Mesothelial cell of epicardium (in vitro differentiated cells): ENCODE data around the gene ALG14. TPM values are rescaled to one million over a fixed set of nuclear protein-coding genes. Genes with fewer than 3 reads are reported as not detected.

ENCODE experiments used
- DNase-seq, 2 experiments: peaks; one replicate each; pipeline ENCODE4 v3.0.0; 2021; ENCODE audit warnings: low spot score in 2 of 2; ENCODE audit not compliant: unreplicated experiment in 2 of 2
- H3K27ac Mint-ChIP-seq: 2 replicates; pipeline ENCODE4 v1.8.0; 2021; ENCODE audit warnings: mixed read lengths
- H3K27me3 Mint-ChIP-seq: 2 replicates; pipeline ENCODE4 v1.8.0; 2021; ENCODE audit warnings: low read depth, mixed read lengths
- H3K36me3 Mint-ChIP-seq: 2 replicates; pipeline ENCODE4 v1.8.0; 2021; ENCODE audit warnings: mixed read lengths
- H3K4me1 Mint-ChIP-seq: 2 replicates; pipeline ENCODE4 v1.8.0; 2021; ENCODE audit warnings: mixed read lengths
- H3K4me3 Mint-ChIP-seq: 2 replicates; pipeline ENCODE4 v1.8.0; 2021; ENCODE audit warnings: mild to moderate bottlenecking, moderate library complexity, mixed read lengths
- H3K9me3 Mint-ChIP-seq: 2 replicates; pipeline ENCODE4 v1.8.0; 2021; ENCODE audit warnings: mixed read lengths
- CTCF ChIP-seq: fragments of 200-600 bp; sonication (generic); IDR thresholded peaks from one replicate; pipeline ENCODE4 v1.5.0; 2021; ENCODE audit warnings: antibody characterized with exemption; ENCODE audit not compliant: unreplicated experiment
- total RNA-seq: library from RNA; stranded (reverse); gene quantifications from 3 replicates; pipeline ENCODE4 v1.2.1, GENCODE V29; 2021

ALG14 gene
- total RNA-seq, 1 donor from 2014 or later: 5.0 TPM

GRCh38 chr1:94935476-94935875 is 137.3 kb downstream of the ALG14 start:
- Mint-ChIP-seq H3K27ac (peak overlapping the region; percentile 91), H3K36me3 (peaks cover 11% of the 10 kb centered on the region), H3K4me3 (no peak overlapping the region), H3K4me1 (peaks cover 47% of the 10 kb centered on the region), H3K27me3 (no peaks in the 10 kb centered on the region), H3K9me3 (no peaks in the 10 kb centered on the region)
- no peak for DNase-seq
- no peak for TF ChIP-seq CTCF

- no peak for TF ChIP-seq CTCF
- Mint-ChIP-seq H3K27ac (peak overlapping the region; percentile 91), H3K4me3 (no peak overlapping the region), H3K9me3 (no peaks in the 10 kb centered on the region), H3K36me3 (peaks cover 11% of the 10 kb centered on the region), H3K27me3 (no peaks in the 10 kb centered on the region), H3K4me1 (peaks cover 51% of the 10 kb centered on the region)
- DNase-seq: no peak
Measured at GRCh38 chr1:94935034-94935433, 137.7 kb downstream of the ALG14 start.

- Mint-ChIP-seq H3K36me3 (peaks cover 11% of the 10 kb centered on the region), H3K27ac (peak overlapping the region; percentile 9), H3K27me3 (no peaks in the 10 kb centered on the region), H3K9me3 (no peaks in the 10 kb centered on the region), H3K4me1 (peaks cover 56% of the 10 kb centered on the region), H3K4me3 (no peak overlapping the region)
- no peak for DNase-seq
- no peak for TF ChIP-seq CTCF
Measured at GRCh38 chr1:94934551-94934950, 138.2 kb downstream of the ALG14 start.

GRCh38 chr1:94931254-94931841 is 141.4 kb downstream of the ALG14 start:
- Mint-ChIP-seq H3K4me1 (peaks cover 57% of the 10 kb centered on the region), H3K27me3 (no peaks in the 10 kb centered on the region), H3K36me3 (peaks cover 11% of the 10 kb centered on the region), H3K4me3 (no peak overlapping the region), H3K27ac (no peak overlapping the region), H3K9me3 (no peaks in the 10 kb centered on the region)
- DNase-seq: no peak
- TF ChIP-seq CTCF: no peak

- Mint-ChIP-seq H3K4me1 (peaks cover 45% of the 10 kb centered on the region), H3K27me3 (no peaks in the 10 kb centered on the region), H3K9me3 (no peaks in the 10 kb centered on the region), H3K36me3 (peaks cover 11% of the 10 kb centered on the region), H3K4me3 (peak overlapping the region; percentile 40), H3K27ac (peak overlapping the region; percentile 78)
- TF ChIP-seq CTCF: no peak
- DNase-seq: no peak
Measured at GRCh38 chr1:94929351-94930217, 143.2 kb downstream of the ALG14 start.
